Effector CD8-positive, alpha-beta T cell (primary cell): ENCODE measurements around the gene PRPF19.

Experiments used
- DNase-seq: peaks from one replicate; lab custom pipeline; 2025; lab: John Stamatoyannopoulos, UW
- total RNA-seq, 4 experiments: gene quantifications; one replicate each; lab custom pipeline; 2026; lab: John Stamatoyannopoulos, UW

Gene PRPF19
- total RNA-seq, result 48.0 to 107 (median 64.0) reads per million in 4 experiments

DNA sequence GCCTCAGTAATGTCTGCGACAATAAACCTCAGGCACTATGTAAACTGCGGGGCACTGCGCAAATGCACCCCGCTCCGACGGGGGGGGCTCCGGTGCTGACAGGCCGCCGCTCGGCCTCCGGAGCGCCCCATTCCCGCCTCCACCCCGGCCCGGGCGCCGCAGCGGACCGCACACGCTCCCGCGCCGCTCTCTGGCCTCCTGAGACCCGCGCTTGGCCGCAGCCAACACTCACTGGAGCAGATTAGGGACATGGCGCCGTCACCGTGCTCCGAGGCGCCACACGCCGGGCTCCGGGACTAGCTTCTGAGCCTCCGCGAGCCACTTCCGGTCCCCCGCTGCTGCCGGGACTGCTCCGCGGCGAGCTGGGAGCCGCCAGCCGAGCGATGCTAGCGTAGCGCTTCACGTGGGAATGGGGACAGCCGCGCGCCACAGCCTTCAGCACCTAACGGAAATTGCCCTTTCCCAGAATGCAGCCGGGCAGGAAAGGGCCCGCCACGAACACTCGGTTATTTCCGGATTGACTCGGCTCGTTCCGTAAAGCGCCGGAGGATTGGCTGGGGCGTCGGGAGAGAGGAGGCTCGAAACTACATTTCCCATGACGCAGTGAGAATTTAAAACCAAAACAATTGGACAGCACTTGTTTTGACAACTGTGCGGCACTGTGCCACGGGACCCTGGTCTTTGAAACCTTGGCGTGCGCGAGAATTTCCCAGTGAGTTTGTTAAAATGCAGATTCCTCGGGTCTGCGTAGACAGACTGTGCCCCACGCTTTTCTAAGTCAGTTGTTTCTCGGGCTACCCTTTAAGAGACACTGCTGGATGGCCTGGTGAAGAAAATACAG lies at the start of gene PRPF19:
TSS of gene PRPF19 (minus strand) at position 454 of the 841 bp plus-strand sequence. CDS start at position 251, 203 bp downstream.
- peak; percentile 99 for DNase-seq

DNA sequence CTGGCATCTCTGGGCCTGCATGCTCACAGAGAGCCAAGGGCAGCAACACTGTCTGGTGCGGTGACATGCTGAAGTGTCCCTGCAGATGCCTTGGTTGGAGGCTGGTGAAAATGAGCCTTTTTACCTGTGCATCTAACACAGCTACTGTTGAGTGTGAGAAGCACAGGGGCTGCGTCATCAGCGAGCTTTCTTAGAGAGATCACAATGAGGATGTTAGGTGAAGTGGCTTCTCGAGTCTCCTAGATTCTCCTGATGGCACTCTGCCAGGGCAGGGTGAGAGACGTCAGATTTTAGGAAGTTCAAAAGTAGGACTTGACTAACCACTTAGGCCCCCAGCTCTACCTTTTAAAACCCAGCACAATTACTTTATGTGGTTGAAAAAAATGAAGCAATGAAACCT lies 49.2 kb upstream of the PRPF19 start:
- DNase-seq, result no peak

DNA sequence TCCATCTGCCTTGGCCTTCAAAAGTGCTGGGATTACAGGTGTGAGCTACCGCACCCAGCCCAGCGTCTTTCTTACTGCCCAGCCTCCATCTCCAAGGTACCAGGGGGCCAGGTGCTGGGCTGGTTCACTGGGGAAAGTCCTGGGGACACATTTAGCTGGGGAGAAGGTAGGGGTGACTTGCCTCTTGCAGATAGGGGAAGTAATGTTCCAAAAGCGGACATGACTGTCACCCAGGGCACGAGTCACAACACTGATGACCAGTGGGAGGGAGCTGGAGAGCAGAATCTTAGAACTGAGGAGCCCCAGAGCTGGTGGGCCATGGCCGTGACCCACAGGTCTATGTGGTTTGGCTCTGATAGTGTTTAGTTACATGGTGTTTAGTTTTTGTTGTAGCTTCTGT lies 48.0 kb upstream of the PRPF19 start:
- DNase-seq, result no peak

DNA sequence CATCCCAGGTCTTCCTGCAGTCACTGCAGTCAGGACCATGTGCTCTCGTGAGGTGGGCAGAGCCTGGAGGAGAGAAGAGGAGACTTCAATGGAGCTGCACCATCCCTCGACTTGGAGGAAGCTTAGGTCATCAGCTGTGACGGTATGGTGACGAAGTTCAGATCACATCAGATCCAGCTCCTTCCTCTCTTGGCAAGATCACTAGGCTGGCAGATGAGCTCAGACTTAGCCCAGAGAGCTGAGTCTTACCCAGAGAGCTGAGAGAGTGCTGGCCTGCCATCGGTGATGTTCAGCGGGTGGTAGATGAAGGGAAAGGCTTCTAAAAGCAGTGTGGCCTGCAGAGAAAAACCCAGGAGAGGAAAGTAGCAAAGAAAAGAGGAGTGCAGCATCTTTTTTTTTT lies 47.4 kb upstream of the PRPF19 start:
- no peak for DNase-seq

DNA sequence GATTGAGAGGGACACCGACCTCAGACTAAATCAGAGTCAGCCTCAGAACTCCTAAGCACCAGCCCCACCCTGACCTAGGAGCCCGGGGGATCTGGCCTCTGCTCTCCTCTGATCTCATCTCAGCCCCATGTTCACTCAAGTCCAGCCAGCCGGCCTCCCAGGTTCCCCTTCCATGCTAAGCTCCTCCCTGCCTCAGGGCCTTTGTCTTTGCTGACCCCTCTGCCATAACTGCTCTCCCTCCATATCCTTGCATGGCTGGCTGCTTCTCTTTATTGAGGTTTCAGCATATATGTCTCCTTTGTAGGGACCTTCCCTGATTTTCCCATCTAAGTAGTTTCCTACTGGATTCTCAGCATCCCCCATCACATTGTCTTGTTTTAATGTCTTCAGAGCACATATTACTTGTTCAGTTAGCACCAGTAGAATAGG lies 46.4 kb upstream of the PRPF19 start:
- no peak for DNase-seq

DNA sequence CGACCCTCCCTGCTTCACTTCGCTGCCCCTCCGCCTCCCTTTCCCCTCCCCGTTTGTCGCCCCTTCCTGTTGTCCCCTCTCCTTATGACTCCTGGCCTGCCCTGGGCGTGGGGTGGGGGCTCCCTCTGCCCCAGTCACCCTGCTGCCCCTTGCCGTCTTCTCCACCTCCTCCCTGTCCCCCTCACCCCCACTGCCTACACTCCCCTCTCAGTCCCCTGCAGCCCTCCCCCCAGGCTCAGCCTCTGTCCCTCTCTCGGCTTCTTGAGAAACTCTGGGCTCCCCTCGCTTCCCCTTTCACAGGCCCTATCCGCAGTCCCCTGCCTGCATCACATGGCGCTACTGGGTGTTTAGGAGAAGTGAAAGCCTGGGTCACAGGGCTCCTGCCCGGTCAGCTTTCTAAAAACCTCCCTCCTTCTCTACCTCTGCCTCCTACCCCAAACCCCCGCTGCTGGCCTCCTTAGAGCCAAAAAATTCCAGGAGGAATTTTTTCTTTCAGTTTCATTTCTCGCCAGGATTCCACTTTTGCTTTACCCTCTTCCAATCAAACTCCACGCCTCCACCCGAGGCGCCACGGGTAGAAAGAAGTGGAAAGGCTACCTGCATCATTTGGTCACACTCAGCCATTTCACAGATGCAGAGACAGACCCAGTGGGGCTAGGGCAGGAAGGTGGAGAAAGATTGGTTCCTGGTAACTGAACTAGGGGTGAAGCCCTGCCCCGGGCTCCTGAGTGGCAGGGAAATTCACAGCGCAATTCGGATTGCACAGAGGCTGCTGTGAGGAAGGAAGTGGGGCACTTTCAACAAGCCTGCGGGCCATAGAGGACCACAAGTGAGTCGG lies 45.7 kb upstream of the PRPF19 start, which contains the start of gene SLC15A3:
TSS of gene SLC15A3 (minus strand) at position 273 of the 838 bp plus-strand sequence. CDS start 625 bp downstream, outside the sequence.
- DNase-seq, result peak; percentile 13

DNA sequence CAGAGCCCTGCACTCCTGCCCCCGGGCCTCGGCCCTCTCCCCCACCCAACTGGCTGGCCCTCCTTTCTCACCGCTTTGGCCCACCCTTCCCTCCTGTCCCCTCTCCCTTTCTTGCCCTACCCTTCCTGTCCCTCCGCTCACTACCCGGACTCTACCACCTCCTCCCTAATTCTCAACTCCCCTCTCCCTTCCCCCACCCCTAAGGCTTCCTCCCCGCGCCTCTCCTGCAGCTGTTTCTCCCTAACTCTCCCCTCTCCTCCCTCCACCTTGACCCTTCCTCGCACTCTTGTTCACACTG lies 45.2 kb upstream of the PRPF19 start:
- DNase-seq, result no peak

DNA sequence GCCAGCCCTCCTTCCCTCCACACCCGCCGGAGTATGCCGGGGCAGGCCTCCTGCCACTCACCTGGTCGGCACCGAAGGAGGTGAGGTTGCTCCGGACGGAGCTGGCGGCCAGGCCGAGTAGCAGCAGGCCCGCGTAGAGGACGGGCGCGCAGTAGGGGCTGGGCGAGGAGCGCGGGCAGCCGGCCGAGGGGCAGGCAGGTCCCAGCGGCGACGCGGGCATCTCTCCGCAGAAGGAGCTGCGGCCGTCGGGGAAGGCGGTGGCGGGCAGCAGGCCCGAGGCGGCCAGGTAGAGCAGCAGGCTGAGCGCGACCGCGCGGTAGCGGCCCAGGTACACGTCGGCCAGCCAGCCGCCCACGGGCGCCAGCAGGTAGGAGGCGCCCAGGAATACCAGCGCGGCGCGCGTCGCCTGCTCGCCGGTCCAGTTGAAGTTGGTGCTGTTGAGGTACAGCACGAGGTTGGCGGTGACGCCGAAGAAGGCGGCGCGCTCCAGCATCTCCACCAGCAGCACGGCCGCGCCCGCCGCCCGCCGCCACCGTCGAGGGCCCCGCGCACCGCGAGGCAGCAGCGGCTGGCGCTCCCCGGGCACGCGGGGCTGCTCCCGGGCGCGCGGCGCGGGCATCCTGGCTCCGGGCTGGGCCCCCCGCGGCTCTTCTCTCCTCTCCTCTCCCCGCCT lies 44.7 kb upstream of the PRPF19 start:
- DNase-seq, result peak; percentile 9

DNA sequence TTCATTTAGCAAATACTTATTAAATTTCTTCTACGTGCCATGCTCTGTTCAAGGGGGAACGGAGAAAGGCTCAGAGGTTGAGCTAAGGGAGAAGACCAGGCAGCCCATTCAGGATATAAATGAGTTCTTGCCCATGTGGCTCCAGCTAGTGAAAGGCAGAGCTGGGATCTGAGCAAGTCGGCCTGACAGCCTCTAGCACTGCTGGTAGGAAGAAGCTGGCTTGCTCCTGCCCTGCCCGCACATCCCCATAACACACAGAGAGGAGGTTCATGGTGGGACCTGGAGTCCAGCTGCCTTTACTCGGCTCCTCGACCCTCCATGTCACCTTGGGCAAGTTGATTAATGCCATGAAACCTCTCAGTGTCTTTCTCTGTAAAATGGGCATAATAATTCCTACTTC lies 43.6 kb upstream of the PRPF19 start:
- DNase-seq, result no peak

DNA sequence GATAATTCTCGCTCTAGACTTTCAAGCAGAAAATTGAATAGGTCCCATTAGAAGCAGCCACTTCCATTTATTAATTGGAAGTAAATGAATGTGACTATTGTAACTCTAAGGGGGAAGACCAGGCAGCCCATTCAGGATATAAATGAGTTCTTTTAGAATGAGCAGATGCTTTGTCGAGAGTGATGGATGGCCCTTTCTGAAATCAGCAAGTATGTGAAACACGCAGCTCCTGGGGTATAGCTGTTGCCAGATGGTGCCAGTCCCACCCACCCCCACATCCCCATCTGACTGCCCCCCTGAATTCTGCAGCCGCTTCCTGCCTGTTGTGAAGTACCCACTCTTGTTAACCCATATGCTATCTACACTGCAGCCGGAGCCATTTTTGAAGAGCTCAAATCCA lies 41.9 kb upstream of the PRPF19 start:
- no peak for DNase-seq

DNA sequence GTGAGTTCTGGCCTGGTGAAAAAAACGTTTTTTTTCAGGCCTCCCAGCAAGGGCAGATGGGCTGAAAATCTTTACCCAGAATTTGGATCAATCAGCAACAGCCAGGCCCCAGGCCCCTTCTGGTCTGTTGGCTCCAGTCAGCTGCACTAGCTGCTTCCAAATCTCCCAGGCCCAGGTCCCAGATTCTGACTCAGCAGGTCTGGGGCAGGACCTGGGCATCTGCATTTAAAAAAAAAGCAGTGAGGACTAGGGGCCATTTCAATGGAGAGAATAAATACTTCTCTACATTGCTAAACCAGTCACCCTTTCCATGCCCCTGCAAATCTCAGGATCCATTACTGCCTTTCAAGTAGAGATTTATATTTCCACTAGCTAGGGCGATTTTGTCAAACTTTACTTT lies 41.3 kb upstream of the PRPF19 start:
- DNase-seq, result no peak

DNA sequence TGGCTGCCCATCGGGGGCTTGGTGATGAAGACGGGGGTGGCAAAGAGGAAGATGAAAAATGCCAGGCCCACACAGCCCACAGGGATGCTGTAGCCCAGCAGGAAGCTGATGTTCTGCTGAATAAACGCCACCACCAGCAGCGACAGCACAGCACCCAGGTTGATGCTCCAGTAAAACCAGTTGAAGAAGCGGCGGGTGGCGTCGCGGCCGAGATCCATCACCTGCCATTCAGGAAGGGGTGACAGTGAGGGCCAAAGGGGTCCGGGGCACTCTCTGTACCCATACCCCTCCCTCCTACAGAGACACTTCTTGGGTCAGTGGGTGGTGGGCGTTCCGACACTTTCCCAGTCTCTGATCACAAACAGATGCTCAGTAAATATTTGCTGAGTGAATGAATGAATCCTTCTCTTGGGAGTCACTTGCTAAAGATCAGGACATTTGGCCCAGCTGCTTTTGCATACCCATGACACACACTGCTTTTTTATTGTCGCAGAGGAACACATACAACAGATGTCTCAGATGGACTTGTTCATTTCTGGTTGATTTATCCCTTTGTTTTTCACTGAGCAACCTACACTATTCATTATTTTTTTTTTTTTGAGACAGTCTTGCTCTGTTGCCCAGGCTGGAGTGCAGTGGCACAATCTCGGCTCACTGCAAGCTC lies 40.3 kb upstream of the PRPF19 start:
- no peak for DNase-seq

DNA sequence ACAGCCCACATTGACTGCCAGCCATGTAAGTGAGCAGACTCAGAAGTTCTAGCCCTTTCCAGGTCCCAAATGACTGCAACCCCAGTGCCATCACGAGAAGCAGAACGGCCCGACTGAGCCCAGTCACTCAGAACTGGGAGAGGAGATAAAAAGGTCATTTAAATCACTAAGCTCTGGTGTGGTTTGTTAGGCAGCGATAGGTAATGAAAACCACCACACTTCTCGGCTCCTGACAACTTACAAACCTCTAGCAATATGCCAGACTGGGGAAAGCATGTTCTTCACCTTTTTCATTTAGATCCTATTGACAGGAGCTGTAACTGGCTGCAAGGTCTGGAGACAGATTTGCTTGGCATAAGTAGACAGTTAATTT lies 38.9 kb upstream of the PRPF19 start:
- no peak for DNase-seq

DNA sequence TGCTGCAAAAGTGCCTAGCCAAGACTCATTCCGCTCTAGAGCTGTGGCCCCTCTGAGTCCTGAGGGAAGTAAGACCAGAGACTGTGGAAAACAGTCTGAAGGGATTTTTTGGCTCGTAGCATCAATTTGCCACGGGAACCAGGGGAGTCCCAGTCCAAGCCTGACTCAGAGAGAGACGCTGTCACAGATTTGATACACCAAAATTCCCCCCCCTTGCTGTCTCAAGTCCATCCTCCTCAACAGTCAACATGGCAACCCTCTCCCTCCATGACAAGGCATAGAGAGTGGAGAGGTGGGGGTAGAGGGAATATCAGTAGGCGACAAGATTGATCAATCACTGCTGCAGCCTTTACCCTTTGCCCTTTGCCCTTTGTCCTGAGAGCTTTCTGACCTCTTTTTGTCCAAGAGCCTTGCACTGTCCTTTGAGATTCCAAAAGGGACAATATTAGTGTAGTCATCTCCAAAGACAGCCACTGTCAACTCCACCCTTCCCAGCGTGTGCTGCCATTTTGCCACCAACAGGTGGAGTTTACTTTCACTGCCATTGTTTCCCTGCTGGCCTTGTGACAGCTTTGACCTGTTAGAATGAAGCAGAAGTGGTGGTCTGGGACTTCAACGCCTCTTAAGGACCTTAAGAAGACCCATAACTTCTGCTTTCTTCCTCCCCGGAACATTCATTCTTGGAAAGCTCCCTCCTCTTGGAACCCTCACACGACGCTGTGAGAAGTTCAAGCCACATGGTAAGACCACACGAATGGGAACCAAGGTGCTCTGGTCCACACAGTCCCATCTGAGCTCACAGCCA lies 38.3 kb upstream of the PRPF19 start:
- DNase-seq, result no peak

DNA sequence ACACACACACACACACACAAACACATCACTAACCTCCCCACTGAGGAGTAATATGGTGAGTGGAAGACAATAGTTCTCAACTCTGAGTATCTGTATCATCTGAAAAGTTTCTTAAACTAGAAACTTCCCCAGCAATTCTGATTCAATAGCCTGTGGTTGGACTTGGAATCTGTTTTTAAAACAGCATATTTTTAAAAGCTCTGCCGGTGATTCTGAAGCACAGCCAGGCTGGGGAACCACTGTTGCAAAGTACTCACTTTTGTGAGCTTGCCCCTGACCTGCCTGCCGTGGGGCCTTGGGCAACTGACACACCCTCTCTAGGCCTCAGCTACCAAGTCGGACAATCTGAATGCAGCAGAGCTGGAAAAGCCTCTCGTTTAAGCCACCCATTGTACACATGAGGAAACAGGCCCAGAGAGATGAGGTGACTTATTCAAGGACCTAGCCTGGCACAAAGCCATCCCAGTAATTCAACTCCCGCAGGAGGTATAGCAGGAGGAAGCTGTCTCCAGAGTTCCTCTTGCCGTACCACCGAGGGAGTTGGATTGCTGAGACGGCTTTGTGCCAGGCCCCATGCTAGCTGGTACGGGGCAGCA lies 36.7 kb upstream of the PRPF19 start:
- no peak for DNase-seq

DNA sequence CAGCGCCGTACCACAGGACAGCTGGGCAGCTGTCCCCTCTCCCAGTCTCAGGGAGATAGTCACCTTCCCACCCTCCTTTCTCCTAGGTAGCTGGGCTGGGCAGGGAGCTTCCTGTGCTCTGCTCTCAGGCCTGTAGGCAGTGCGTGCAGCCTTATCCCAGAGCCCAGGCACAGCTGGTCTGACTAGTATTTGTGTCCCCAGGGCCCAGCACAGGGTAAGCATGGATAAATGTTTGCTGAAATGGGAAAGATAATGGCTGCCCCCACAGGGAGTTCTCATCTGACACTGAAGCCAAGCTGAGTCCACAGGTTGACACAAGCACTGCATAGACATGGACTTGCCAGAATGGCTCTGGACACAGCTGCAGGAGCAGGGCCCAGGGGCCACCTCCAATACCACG lies 35.8 kb upstream of the PRPF19 start:
- DNase-seq, result no peak

DNA sequence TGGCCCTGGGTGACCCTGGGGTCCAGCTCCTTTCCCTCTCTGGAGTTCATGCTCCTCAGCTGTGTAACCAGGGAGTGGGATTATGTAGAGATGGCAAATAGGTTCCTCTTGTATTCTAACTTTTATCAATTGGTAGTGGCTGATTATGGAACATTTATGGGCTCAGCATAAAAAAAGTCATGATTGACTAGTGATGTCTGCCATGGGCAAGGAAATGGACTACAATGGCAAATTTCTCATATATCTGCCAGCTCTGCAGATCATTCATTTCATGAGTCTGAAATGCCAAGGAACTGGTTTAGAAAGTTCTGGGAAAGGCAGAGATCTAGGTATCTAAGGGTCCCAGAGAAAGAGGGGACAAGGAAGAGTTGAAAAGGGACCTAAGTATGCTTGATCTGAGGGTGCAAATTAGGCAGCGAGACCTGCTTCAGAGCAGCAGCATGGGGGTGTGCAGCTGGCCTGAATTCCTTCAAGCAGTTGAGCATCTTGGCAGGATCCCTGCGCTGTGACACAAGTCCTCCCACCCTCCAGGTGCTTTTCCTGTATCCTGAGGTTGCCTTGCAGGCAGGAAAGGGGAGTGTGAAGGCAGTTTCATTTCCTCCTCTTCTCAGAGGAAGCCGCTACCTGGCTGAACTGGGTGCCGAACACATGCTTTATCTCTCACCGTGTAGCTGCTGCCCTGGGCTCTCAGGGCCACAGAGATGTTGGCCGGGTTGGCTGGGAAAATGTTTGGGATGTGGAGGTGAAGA lies 35.2 kb upstream of the PRPF19 start:
- no peak for DNase-seq

DNA sequence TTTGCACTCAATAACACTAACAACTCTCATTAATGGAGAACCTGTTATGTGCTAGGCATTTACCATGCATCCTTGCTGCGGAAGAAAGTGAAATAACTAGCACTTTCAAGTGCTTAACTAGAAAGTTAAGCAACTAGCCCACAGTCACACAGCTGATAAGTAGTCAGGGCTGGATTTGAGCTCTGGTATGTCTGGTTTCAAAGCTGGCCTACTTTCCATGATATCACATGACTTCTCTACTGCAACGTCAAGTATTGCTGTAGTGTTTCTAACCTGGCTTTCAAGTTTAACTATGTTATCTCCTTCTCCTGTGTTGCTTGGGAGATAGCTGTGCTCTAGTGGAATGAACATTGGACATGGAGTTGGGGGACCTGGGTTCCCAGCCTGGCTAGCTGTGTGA lies 33.5 kb upstream of the PRPF19 start:
- DNase-seq, result no peak

DNA sequence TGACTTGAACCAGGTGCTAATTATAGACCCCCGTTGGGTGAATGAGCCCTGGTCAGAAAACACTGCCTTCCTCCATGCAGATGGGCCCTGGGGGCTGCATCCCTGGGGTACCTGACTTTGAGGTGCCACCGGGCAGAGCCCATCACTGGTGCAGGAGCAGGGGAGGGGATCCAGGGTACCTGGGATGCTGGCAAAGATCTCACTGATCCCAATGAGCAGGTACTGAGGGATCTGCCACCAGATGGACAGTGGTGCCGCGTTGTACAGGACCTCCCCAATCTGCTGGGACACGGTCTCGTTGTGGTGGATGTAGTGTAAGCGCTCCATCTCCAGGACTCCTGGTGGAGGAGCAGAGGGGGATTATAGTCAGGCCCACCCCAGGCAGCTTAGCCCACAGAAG lies 32.9 kb upstream of the PRPF19 start:
- DNase-seq, result no peak

DNA sequence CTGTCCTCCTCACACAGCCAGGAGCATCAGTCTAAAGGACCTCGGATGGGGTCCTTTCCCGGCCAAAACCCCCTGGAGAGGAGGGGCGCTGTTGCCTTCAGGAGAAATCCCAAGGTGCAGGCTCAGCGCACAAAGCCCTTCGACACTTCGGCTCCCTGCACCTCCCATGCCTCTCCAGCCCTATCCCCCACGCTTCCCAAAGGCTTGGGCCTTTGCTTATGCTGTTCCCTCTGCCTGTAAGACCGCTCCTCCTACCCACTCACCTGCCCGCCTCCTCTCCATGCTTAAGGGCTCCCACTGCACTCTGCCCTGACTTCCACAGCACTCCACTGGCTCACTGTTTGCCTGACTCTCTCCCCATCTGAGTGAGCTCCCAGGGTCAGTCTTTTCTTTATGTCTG lies 32.1 kb upstream of the PRPF19 start:
- DNase-seq, result no peak
